GM12878 (cell line): ENCODE results near the gene SVEP1. TPM values are rescaled to one million over a fixed set of nuclear protein-coding genes. Genes with fewer than 3 reads are reported as not detected.

Source experiments
- ATAC-seq: fragments of 200-7000 bp; cut with Tn5 transposase; 3 replicates; pipeline ENCODE4 v1.9.1; 2020; ENCODE audit warnings: mild to moderate bottlenecking, moderate library complexity
- BruUV-seq: library from RNA; stranded (reverse); fragments of 400-500 nt; replicated peaks from 2 replicates; lab custom pipeline; 2021; lab: Mats Ljungman, UMichigan
- CTCF ChIA-PET: fragments of 300-600 bp; sonication (Branson Sonifier 250); formaldehyde crosslinking; extraction: SDS; loops from one replicate; lab custom pipeline; 2021; ENCODE audit warnings: inconsistent platforms; lab: Yijun Ruan, JAX
- POLR2A ChIA-PET: fragments of 350-600 bp; formaldehyde crosslinking; extraction: SDS; loops from one replicate; lab custom pipeline; 2021; ENCODE audit warnings: inconsistent platforms; lab: Charles Lee
- RAD21 ChIA-PET: fragments of 300-600 bp; sonication (Branson Sonifier 250); formaldehyde crosslinking; loops from one replicate; lab custom pipeline; 2023; ENCODE audit warnings: antibody characterized with exemption; ENCODE audit not compliant: unreplicated experiment; lab: Charles Lee
- SMC1A ChIA-PET: fragments of 300-600 bp; sonication (Branson Sonifier 250); formaldehyde crosslinking; loops from one replicate; lab custom pipeline; 2023; ENCODE audit not compliant: unreplicated experiment, uncharacterized antibody; lab: Charles Lee
- DNase-seq: peaks from one replicate; pipeline ENCODE4 v3.0.0-alpha.2; 2011; ENCODE audit warnings: low read depth, low spot score
- FAIRE-seq: peaks from 3 replicates; lab custom pipeline; 2011; peaks lifted over from hg19 to GRCh38; lab: Jason Lieb, UNC
- H2AFZ ChIP-seq: 2 replicates; pipeline ENCODE4 v1.6.0; 2011; ENCODE audit warnings: low read depth, low read length, control low read depth; ENCODE audit not compliant: control insufficient read depth
- H3K27ac ChIP-seq: 2 replicates; pipeline ENCODE4 v1.5.1; 2011; ENCODE audit warnings: control low read depth; ENCODE audit not compliant: control insufficient read depth, insufficient read depth
- H3K27me3 ChIP-seq, 2 experiments: replicated peaks in 1 of 2; 2 replicates each; pipeline versions ENCODE4 v1.6.0 to v1.6.1; 2011; ENCODE audit warnings: low read length in 1 of 2; ENCODE audit not compliant: control insufficient read depth in 2 of 2, insufficient read depth in 2 of 2
- H3K36me3 ChIP-seq, 2 experiments: 2 replicates each; pipeline ENCODE4 v1.5.1; 2011; ENCODE audit warnings: low read length in 1 of 2; ENCODE audit not compliant: control insufficient read depth in 2 of 2, insufficient read depth in 2 of 2
- H3K4me1 ChIP-seq: 2 replicates; pipeline ENCODE4 v1.6.1; 2011; ENCODE audit warnings: mild to moderate bottlenecking, low read length, moderate library complexity, mixed read lengths; ENCODE audit not compliant: control insufficient read depth, insufficient read depth
- H3K4me2 ChIP-seq: 2 replicates; pipeline ENCODE4 v1.6.0; 2011; ENCODE audit warnings: control low read depth; ENCODE audit not compliant: control insufficient read depth, insufficient read depth
- H3K4me3 ChIP-seq: fragments of 200-600 bp; sonication (generic); 2 replicates; pipeline ENCODE4 v1.5.1; 2016
- H3K79me2 ChIP-seq: 2 replicates; pipeline ENCODE4 v1.6.0; 2011; ENCODE audit warnings: low read length; ENCODE audit not compliant: control insufficient read depth, insufficient read depth
- H3K9ac ChIP-seq: 2 replicates; pipeline ENCODE4 v1.8.0; 2011; ENCODE audit warnings: low read length, control low read depth, mixed read lengths; ENCODE audit not compliant: control insufficient read depth, insufficient read depth
- H3K9me3 ChIP-seq: replicated peaks from 3 replicates; pipeline ENCODE4 v1.5.1; 2011; ENCODE audit warnings: mild to moderate bottlenecking, low read length; ENCODE audit not compliant: control insufficient read depth, insufficient read depth
- H4K20me1 ChIP-seq: 2 replicates; pipeline ENCODE4 v1.6.0; 2011; ENCODE audit not compliant: control insufficient read depth, insufficient read depth
- ASH2L ChIP-seq: fragments of 300-600, 200-600 bp; sonication (generic); IDR thresholded peaks from 2 replicates; pipeline ENCODE4 v1.6.1; 2017; ENCODE audit warnings: low read depth, mild to moderate bottlenecking, borderline replicate concordance
- BHLHE40 ChIP-seq, 2 experiments: fragments of 450-650 bp in 1 of 2; IDR thresholded peaks; 2 replicates each; pipeline ENCODE4 v1.6.1; 2011 to 2017; ENCODE audit warnings: low read depth in 2 of 2, borderline replicate concordance in 1 of 2, improper control_type of control experiment in 1 of 2, low read length in 1 of 2, mild to moderate bottlenecking in 1 of 2
- CBX3 ChIP-seq: fragments of 200-600 bp; sonication (generic); IDR thresholded peaks from 2 replicates; pipeline ENCODE4 v1.6.1; 2016; ENCODE audit warnings: low read depth, borderline replicate concordance
- CHD2 ChIP-seq: IDR thresholded peaks from 2 replicates; pipeline ENCODE4 v1.6.1; 2011; ENCODE audit warnings: low read depth, low read length, improper control_type of control experiment, borderline replicate concordance
- CHD4 ChIP-seq: fragments of 200-600 bp; sonication (generic); IDR thresholded peaks from 2 replicates; pipeline ENCODE4 v1.6.1; 2016; ENCODE audit warnings: mild to moderate bottlenecking
- DPF2 ChIP-seq: fragments of 450-650 bp; IDR thresholded peaks from 2 replicates; pipeline ENCODE4 v1.6.1; 2017; ENCODE audit warnings: mild to moderate bottlenecking
- EGR1 ChIP-seq, 2 experiments: IDR thresholded peaks; 1 replicate in 1 of 2; 2 replicates in 1 of 2; pipeline ENCODE4 v1.6.1; 2011 to 2012; ENCODE audit warnings: low read depth in 2 of 2, low read length in 2 of 2, borderline replicate concordance in 1 of 2, mild to moderate bottlenecking in 1 of 2, moderate library complexity in 1 of 2
- FOXK2 ChIP-seq: fragments of 450-650 bp; IDR thresholded peaks from 2 replicates; pipeline ENCODE4 v1.6.1; 2017; ENCODE audit warnings: mild to moderate bottlenecking, moderate library complexity
- HCFC1 ChIP-seq: fragments of 150-350 bp; IDR thresholded peaks from 2 replicates; pipeline ENCODE4 v1.6.1; 2014; ENCODE audit warnings: low read length
- MEF2B ChIP-seq: fragments of 450-650 bp; IDR thresholded peaks from 2 replicates; pipeline ENCODE4 v1.6.1; 2018; ENCODE audit warnings: mild to moderate bottlenecking, moderate library complexity; ENCODE audit not compliant: partially characterized antibody, poor library complexity, severe bottlenecking
- POLR2AphosphoS5 ChIP-seq: IDR thresholded peaks from 2 replicates; pipeline ENCODE4 v1.6.1; 2011; ENCODE audit warnings: mild to moderate bottlenecking, low read length, inconsistent platforms
- TAF1 ChIP-seq: IDR thresholded peaks from 2 replicates; pipeline ENCODE4 v1.6.1; 2011; ENCODE audit warnings: mild to moderate bottlenecking, low read depth, low read length, borderline replicate concordance
- WGBS: methylation state at CpG from one replicate; pipeline ENCODE4 v1.1.6; 2016; ENCODE audit warnings: low lambda C conversion rate; ENCODE audit not compliant: insufficient replicate concordance, insufficient coverage; ENCODE audit errors: missing lambda C conversion rate; 5-methylcytosine and 5-hydroxymethylcytosine counted together
- in situ Hi-C: fragments of 300-500 bp; cut with MboI; formaldehyde crosslinking; loops from 9 replicates; pipeline ENCODE4 v1.14.3; 2018; ENCODE audit warnings: mixed read lengths
- intact Hi-C: fragments of 100-400 bp; cut with micrococcal nuclease; formaldehyde crosslinking; loops from one replicate; pipeline ENCODE4 v1.14.2; 2022; ENCODE audit not compliant: unreplicated experiment
- polyA plus RNA-seq, 11 experiments: library from polyadenylated mRNA; depleted of rRNA in 4 of 11; unstranded in 6 of 11; stranded (reverse) in 5 of 11; fragments of >200 nt; fragmentation: Nextera tagmentation in 4 of 11; fragmentation: Illumina TruSeq in 1 of 11; extraction: Ambion mirVana in 4 of 11; extraction: Trizol in 1 of 11; gene quantifications; 1 replicate in 1 of 11; 2 replicates in 10 of 11; pipeline versions ENCODE4 v1.2.1 to v1.2.3, GENCODE V29; 2011 to 2016; ENCODE audit warnings: inconsistent platforms in 2 of 11, missing spikeins in 2 of 11, low read depth in 1 of 11
- total RNA-seq, 4 experiments: library from RNA; depleted of rRNA in 3 of 4; stranded (reverse); fragments of >200 nt in 3 of 4; fragmentation: Illumina TruSeq in 1 of 4; extraction: Trizol in 1 of 4; gene quantifications; 2 replicates each; pipeline versions ENCODE4 v1.2.1 to v1.2.3, GENCODE V29; 2013 to 2021
- TF ChIP-seq, protein P1 (sequence below): fragments of 450-650 bp; IDR thresholded peaks from 2 replicates; pipeline ENCODE4 v1.6.1; 2017; ENCODE audit warnings: mild to moderate bottlenecking, moderate library complexity
- TF ChIP-seq, protein P2 (sequence below): IDR thresholded peaks from 2 replicates; pipeline ENCODE4 v1.6.1; 2012; ENCODE audit warnings: low read length, inconsistent platforms
- TF ChIP-seq, protein P3 (sequence below): fragments of 450-650 bp; IDR thresholded peaks from 2 replicates; pipeline ENCODE4 v1.6.1; 2014; ENCODE audit warnings: mild to moderate bottlenecking
- TF ChIP-seq, protein P4 (sequence below): IDR thresholded peaks from 2 replicates; pipeline ENCODE4 v1.6.1; 2011; ENCODE audit warnings: low read depth, low read length, improper control_type of control experiment, borderline replicate concordance

Gene SVEP1
- total and polyA plus RNA-seq, 10 of the 15 experiments (the other 5 are each of a cell fraction or from before 2014, with no cell fraction given) = under 0.01 to 0.05 (median 0.01) TPM; not detected in 5

- TF ChIP-seq EGR1 (IDR thresholded peaks at IDR 0.05; ENCODE audit: borderline replicate concordance in 1 of 2, low read depth in 2 of 2, low read length in 2 of 2) = no peak
- no peak for TF ChIP-seq TAF1
- TF ChIP-seq HCFC1 = no peak
- TF ChIP-seq, protein P1, sequence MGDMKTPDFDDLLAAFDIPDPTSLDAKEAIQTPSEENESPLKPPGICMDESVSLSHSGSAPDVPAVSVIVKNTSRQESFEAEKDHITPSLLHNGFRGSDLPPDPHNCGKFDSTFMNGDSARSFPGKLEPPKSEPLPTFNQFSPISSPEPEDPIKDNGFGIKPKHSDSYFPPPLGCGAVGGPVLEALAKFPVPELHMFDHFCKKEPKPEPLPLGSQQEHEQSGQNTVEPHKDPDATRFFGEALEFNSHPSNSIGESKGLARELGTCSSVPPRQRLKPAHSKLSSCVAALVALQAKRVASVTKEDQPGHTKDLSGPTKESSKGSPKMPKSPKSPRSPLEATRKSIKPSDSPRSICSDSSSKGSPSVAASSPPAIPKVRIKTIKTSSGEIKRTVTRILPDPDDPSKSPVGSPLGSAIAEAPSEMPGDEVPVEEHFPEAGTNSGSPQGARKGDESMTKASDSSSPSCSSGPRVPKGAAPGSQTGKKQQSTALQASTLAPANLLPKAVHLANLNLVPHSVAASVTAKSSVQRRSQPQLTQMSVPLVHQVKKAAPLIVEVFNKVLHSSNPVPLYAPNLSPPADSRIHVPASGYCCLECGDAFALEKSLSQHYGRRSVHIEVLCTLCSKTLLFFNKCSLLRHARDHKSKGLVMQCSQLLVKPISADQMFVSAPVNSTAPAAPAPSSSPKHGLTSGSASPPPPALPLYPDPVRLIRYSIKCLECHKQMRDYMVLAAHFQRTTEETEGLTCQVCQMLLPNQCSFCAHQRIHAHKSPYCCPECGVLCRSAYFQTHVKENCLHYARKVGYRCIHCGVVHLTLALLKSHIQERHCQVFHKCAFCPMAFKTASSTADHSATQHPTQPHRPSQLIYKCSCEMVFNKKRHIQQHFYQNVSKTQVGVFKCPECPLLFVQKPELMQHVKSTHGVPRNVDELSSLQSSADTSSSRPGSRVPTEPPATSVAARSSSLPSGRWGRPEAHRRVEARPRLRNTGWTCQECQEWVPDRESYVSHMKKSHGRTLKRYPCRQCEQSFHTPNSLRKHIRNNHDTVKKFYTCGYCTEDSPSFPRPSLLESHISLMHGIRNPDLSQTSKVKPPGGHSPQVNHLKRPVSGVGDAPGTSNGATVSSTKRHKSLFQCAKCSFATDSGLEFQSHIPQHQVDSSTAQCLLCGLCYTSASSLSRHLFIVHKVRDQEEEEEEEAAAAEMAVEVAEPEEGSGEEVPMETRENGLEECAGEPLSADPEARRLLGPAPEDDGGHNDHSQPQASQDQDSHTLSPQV = no peak
- TF ChIP-seq CBX3 = no peak
- TF ChIP-seq, protein P2, sequence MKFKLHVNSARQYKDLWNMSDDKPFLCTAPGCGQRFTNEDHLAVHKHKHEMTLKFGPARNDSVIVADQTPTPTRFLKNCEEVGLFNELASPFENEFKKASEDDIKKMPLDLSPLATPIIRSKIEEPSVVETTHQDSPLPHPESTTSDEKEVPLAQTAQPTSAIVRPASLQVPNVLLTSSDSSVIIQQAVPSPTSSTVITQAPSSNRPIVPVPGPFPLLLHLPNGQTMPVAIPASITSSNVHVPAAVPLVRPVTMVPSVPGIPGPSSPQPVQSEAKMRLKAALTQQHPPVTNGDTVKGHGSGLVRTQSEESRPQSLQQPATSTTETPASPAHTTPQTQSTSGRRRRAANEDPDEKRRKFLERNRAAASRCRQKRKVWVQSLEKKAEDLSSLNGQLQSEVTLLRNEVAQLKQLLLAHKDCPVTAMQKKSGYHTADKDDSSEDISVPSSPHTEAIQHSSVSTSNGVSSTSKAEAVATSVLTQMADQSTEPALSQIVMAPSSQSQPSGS = no peak
- TF ChIP-seq, all 136 proteins: peak for 0
Measured at GRCh38 chr9:110602281-110602680, 22.7 kb upstream of the SVEP1 start (continued).

DNA sequence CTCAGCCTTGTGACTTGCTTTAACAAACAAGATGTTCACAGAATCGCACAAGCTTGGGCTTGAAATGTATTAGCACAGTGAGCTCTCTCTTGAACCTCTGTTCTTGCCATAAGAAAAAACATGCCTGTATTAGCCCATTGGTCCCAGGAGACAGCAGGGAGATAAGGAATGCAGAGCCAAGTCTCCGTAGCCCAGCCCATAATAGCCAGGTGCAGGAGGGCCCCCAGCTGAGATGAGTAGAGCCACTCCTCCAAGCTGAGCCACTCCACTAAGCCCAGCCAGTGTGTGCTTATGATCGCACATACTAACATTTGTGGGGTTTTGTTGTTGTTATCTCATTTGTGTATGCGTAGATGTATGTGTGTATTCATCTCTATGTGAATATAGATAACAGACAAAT lies 21.6 kb upstream of the SVEP1 start:
- ChIA-PET SMC1A (interaction anchor here (1.0 kb wide), 1 partner anchor 50 kb away, joined by 3 read pairs; no protein-coding TSS in a partner anchor), RAD21 (no interaction called here), CTCF (interaction anchor here (0.6 to 1.8 kb wide), 2 partner anchors 19 to 168 kb away, joined by 3 to 7 read pairs; no protein-coding TSS in a partner anchor), POLR2A (interaction anchor here (0.6 kb wide), 1 partner anchor 498 kb away, joined by 5 read pairs; no protein-coding TSS in a partner anchor)
- DNase-seq = no peak
- no peaks in the 10 kb centered on the region for H3K4me1 ChIP-seq
- no peak overlapping the region for H3K4me2 ChIP-seq
- no peaks in the 10 kb centered on the region; the same call in 2 of the 3 replicates for H3K9me3 ChIP-seq
- H4K20me1 ChIP-seq = no peaks in the 10 kb centered on the region
- intact Hi-C loops (no loop called here), in situ Hi-C loops (loop anchor here (25.0 kb wide), 1 partner anchor 714 kb away; no protein-coding TSS in a partner anchor)
- H3K4me3 ChIP-seq = no peak overlapping the region
- no peak overlapping the region for H2AFZ ChIP-seq
- ATAC-seq = no peak
- no peak for FAIRE-seq
- H3K27ac ChIP-seq = no peak overlapping the region
- WGBS = 30% methylated on average over 4 of the region's 4 CpGs
- H3K9ac ChIP-seq = no peak overlapping the region
- no peaks in the 10 kb centered on the region for H3K36me3 ChIP-seq
- no TSS peak for BruUV-seq
- H3K27me3 ChIP-seq = no peaks in the 10 kb centered on the region
- H3K79me2 ChIP-seq = no peaks in the 10 kb centered on the region
- TF ChIP-seq, protein P3, sequence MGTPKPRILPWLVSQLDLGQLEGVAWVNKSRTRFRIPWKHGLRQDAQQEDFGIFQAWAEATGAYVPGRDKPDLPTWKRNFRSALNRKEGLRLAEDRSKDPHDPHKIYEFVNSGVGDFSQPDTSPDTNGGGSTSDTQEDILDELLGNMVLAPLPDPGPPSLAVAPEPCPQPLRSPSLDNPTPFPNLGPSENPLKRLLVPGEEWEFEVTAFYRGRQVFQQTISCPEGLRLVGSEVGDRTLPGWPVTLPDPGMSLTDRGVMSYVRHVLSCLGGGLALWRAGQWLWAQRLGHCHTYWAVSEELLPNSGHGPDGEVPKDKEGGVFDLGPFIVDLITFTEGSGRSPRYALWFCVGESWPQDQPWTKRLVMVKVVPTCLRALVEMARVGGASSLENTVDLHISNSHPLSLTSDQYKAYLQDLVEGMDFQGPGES = no peak
- no peak for TF ChIP-seq POLR2AphosphoS5
- no peak for TF ChIP-seq DPF2
- TF ChIP-seq MEF2B = no peak
- TF ChIP-seq FOXK2 = no peak
- no peak for TF ChIP-seq CHD4
- no peak for TF ChIP-seq BHLHE40 (IDR thresholded peaks at IDR 0.05; ENCODE audit: borderline replicate concordance in 1 of 2, low read depth in 2 of 2, low read length in 1 of 2)
- TF ChIP-seq ASH2L = no peak
- TF ChIP-seq, protein P4, sequence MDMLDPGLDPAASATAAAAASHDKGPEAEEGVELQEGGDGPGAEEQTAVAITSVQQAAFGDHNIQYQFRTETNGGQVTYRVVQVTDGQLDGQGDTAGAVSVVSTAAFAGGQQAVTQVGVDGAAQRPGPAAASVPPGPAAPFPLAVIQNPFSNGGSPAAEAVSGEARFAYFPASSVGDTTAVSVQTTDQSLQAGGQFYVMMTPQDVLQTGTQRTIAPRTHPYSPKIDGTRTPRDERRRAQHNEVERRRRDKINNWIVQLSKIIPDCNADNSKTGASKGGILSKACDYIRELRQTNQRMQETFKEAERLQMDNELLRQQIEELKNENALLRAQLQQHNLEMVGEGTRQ = no peak
- no peak for TF ChIP-seq CHD2
